K562 (cell line): Measurements from ENCODE around the gene CMTM5. TPM values are rescaled to one million over a fixed set of nuclear protein-coding genes. Genes with fewer than 3 reads are reported as not detected.

ENCODE experiments used
- ATAC-seq: fragments of 200-7000 bp; cut with Tn5 transposase; 3 replicates; pipeline ENCODE4 v1.9.1; 2020; ENCODE audit warnings: moderate library complexity
- BruUV-seq: library from RNA; stranded (reverse); fragments of 400-500 nt; replicated peaks from 2 replicates; lab custom pipeline; 2021; lab: Mats Ljungman, UMichigan
- CTCF ChIA-PET: fragments of 300-600 bp; formaldehyde crosslinking; extraction: SDS; loops from one replicate; lab custom pipeline; 2021; ENCODE audit warnings: low intra/inter-chr PET ratio; lab: Yijun Ruan, JAX
- POLR2A ChIA-PET: fragments of 300-600, 350-650 bp; sonication (Branson Sonifier 250); formaldehyde crosslinking; extraction: SDS; loops from one replicate; lab custom pipeline; 2021; ENCODE audit warnings: antibody characterized with exemption, inconsistent platforms; lab: Yijun Ruan, JAX
- DNase-seq, 4 experiments: peaks; one replicate each; pipeline versions ENCODE4 v3.0.0 to v3.0.0-alpha.2; 2011 to 2018; ENCODE audit warnings: low spot score in 3 of 4, mixed read lengths in 3 of 4; ENCODE audit errors: extremely low read depth in 1 of 4
- FAIRE-seq: peaks from 2 replicates; lab custom pipeline; 2011; peaks lifted over from hg19 to GRCh38; lab: Jason Lieb, UNC
- H2AFZ ChIP-seq: 2 replicates; pipeline ENCODE4 v1.6.0; 2011; ENCODE audit warnings: low read depth, low read length, control low read depth, inconsistent platforms
- H3K27ac ChIP-seq: fragments of 200-600 bp; 3 replicates; pipeline ENCODE4 v1.8.0; 2011; ENCODE audit warnings: low read depth, mild to moderate bottlenecking, control low read depth, inconsistent platforms, low read length, moderate library complexity, mixed read lengths; ENCODE audit errors: extremely low read depth
- H3K27me3 ChIP-seq, 2 experiments: fragments of 300-600 bp in 1 of 2; 2 replicates in 1 of 2; 3 replicates in 1 of 2; pipeline versions ENCODE4 v1.6.0 to v1.8.0; 2011; ENCODE audit warnings: inconsistent platforms in 2 of 2, low read length in 2 of 2, mild to moderate bottlenecking in 1 of 2, mixed read lengths in 1 of 2, moderate library complexity in 1 of 2; ENCODE audit not compliant: control insufficient read depth in 2 of 2, insufficient read depth in 2 of 2
- H3K36me3 ChIP-seq: fragments of 300-600 bp; 3 replicates; pipeline ENCODE4 v1.8.0; 2011; ENCODE audit warnings: mild to moderate bottlenecking, low read length, inconsistent platforms; ENCODE audit not compliant: control insufficient read depth, insufficient read depth
- H3K4me1 ChIP-seq, 2 experiments: fragments of 200-600 bp in 1 of 2; replicated peaks in 1 of 2; 2 replicates in 1 of 2; 3 replicates in 1 of 2; pipeline versions ENCODE4 v1.5.1 to v1.8.0; 2011; ENCODE audit warnings: inconsistent platforms in 2 of 2, low read length in 2 of 2, mild to moderate bottlenecking in 1 of 2, mixed read lengths in 1 of 2, moderate library complexity in 1 of 2; ENCODE audit not compliant: control insufficient read depth in 2 of 2, insufficient read depth in 2 of 2
- H3K4me2 ChIP-seq: 2 replicates; pipeline ENCODE4 v1.6.1; 2011; ENCODE audit warnings: low read length, control low read depth, inconsistent platforms, mixed read lengths; ENCODE audit not compliant: insufficient read depth
- H3K4me3 ChIP-seq: fragments of 200-600 bp; sonication (generic), shearing (Covaris generic); 2 replicates; pipeline ENCODE4 v1.5.1; 2016; ENCODE audit warnings: control low read depth, inconsistent platforms
- H3K79me2 ChIP-seq: fragments of 200-600 bp; 3 replicates; pipeline ENCODE4 v1.8.0; 2011; ENCODE audit warnings: low read length, inconsistent platforms; ENCODE audit not compliant: control insufficient read depth, insufficient read depth
- H3K9ac ChIP-seq, 2 experiments: 2 replicates each; pipeline versions ENCODE4 v1.6.0 to v1.6.1; 2011; ENCODE audit warnings: low read depth in 2 of 2, low read length in 2 of 2, control low read depth in 1 of 2, inconsistent platforms in 1 of 2, mild to moderate bottlenecking in 1 of 2, mixed read lengths in 1 of 2; ENCODE audit not compliant: insufficient read depth in 1 of 2
- H3K9me1 ChIP-seq: one replicate; pipeline ENCODE4 v1.6.0; 2011; ENCODE audit warnings: inconsistent platforms, mild to moderate bottlenecking, low read length, moderate library complexity; ENCODE audit not compliant: control insufficient read depth, insufficient read depth
- H3K9me3 ChIP-seq: replicated peaks from 2 replicates; pipeline ENCODE4 v1.5.1; 2011; ENCODE audit warnings: low read depth, low read length, inconsistent platforms; ENCODE audit not compliant: control insufficient read depth, insufficient read depth
- H4K20me1 ChIP-seq: replicated peaks from 2 replicates; pipeline ENCODE4 v1.6.1; 2011; ENCODE audit warnings: low read length, inconsistent platforms, mixed read lengths; ENCODE audit not compliant: control insufficient read depth, insufficient read depth
- ATF6 ChIP-seq: sonication (generic); formaldehyde crosslinking; IDR thresholded peaks from 2 replicates; pipeline ENCODE4 v1.4.0; 2020; ENCODE audit warnings: mild to moderate bottlenecking, missing genetic modification reagents
- CGGBP1 ChIP-seq: fragments of 250-450 bp; sonication (Bioruptor Pico); IDR thresholded peaks from 2 replicates; pipeline ENCODE4 v1.9.0; 2021; ENCODE audit warnings: mild to moderate bottlenecking
- GABPB1 ChIP-seq: sonication (generic); formaldehyde crosslinking; IDR thresholded peaks from 2 replicates; pipeline ENCODE4 v1.8.0; 2022; ENCODE audit warnings: mild to moderate bottlenecking, missing genetic modification reagents
- HMG20A ChIP-seq: fragments of 450-650 bp; formaldehyde crosslinking; conservative IDR thresholded peaks from 2 replicates; pipeline ENCODE4 v1.4.0; 2020; ENCODE audit warnings: mild to moderate bottlenecking, mixed read lengths
- HMGXB4 ChIP-seq: sonication (generic); formaldehyde crosslinking; IDR thresholded peaks from 2 replicates; pipeline ENCODE4 v1.8.1; 2023; ENCODE audit warnings: mild to moderate bottlenecking, missing genetic modification reagents
- HNRNPH1 ChIP-seq: fragments of 200-400 bp; formaldehyde crosslinking; optimal IDR thresholded peaks from 2 replicates; pipeline ENCODE3; 2017; ENCODE audit warnings: low read depth, mild to moderate bottlenecking, low read length, moderate library complexity
- MIER1 ChIP-seq: fragments of 450-650 bp; IDR thresholded peaks from 2 replicates; pipeline ENCODE4 v1.6.1; 2016; ENCODE audit warnings: antibody characterized with exemption, mild to moderate bottlenecking, low read depth
- NR2C1 ChIP-seq, 2 experiments: fragments of 450-650 bp; IDR thresholded peaks; 2 replicates each; pipeline ENCODE4 v1.6.1; 2017; ENCODE audit warnings: mild to moderate bottlenecking in 2 of 2, antibody characterized with exemption in 1 of 2, inconsistent platforms in 1 of 2, missing compliant biosample characterization in 1 of 2, missing genetic modification characterization in 1 of 2
- PPARD ChIP-seq: fragments of 250-450 bp; sonication (Bioruptor Pico); IDR thresholded peaks from 2 replicates; pipeline ENCODE4 v1.8.0; 2022; ENCODE audit warnings: inconsistent platforms, mild to moderate bottlenecking, moderate library complexity
- PYGO2 ChIP-seq: fragments of 450-650 bp; IDR thresholded peaks from 2 replicates; pipeline ENCODE4 v1.6.1; 2016; ENCODE audit warnings: mild to moderate bottlenecking, missing genetic modification characterization, moderate library complexity, missing compliant biosample characterization
- RBM39 ChIP-seq: fragments of 200-400 bp; formaldehyde crosslinking; optimal IDR thresholded peaks from 2 replicates; pipeline ENCODE3; 2018; ENCODE audit warnings: low read depth, low read length
- RFX5 ChIP-seq: IDR thresholded peaks from 2 replicates; pipeline ENCODE4 v1.6.1; 2011; ENCODE audit warnings: low read depth, mild to moderate bottlenecking, improper control_type of control experiment, low read length
- ZFP1 ChIP-seq: fragments of 450-650 bp; formaldehyde crosslinking; IDR thresholded peaks from 2 replicates; pipeline ENCODE4 v1.4.0; 2020; ENCODE audit warnings: mild to moderate bottlenecking, mixed read lengths
- ZFP36 ChIP-seq: fragments of 150-350 bp; IDR thresholded peaks from 2 replicates; pipeline ENCODE4 v1.6.1; 2018; ENCODE audit warnings: low read length, low read depth; ENCODE audit not compliant: partially characterized antibody
- ZNF217 ChIP-seq: sonication (generic); formaldehyde crosslinking; IDR thresholded peaks from 2 replicates; pipeline ENCODE4 v1.8.0; 2022; ENCODE audit warnings: mild to moderate bottlenecking, missing genetic modification reagents
- ZNF24 ChIP-seq: fragments of 450-650 bp; IDR thresholded peaks from 2 replicates; pipeline ENCODE4 v1.6.1; 2016
- ZZZ3 ChIP-seq: fragments of 450-650 bp; IDR thresholded peaks from 2 replicates; pipeline ENCODE4 v1.6.1; 2016; ENCODE audit warnings: antibody characterized with exemption, mild to moderate bottlenecking, moderate library complexity
- WGBS: fragments of 100-300 bp; shearing (Covaris generic); methylation state at CpG from one replicate; pipeline ENCODE4 v1.1.6; 2016; ENCODE audit warnings: low coverage, mixed read lengths; ENCODE audit not compliant: insufficient coverage; ENCODE audit errors: missing lambda C conversion rate; 5-methylcytosine and 5-hydroxymethylcytosine counted together
- in situ Hi-C: fragments of 300-500 bp; cut with MboI; formaldehyde crosslinking; loops from 4 replicates; pipeline ENCODE4 v1.15.0; 2018; ENCODE audit warnings: inconsistent platforms, mixed read lengths
- intact Hi-C: fragments of 100-400 bp; cut with micrococcal nuclease; formaldehyde crosslinking; loops from 2 replicates; pipeline ENCODE4 v1.14.2; 2022
- polyA plus RNA-seq, 8 experiments: library from polyadenylated mRNA; depleted of rRNA in 4 of 8; stranded (reverse) in 5 of 8; unstranded in 3 of 8; fragments of >200 nt; fragmentation: Nextera tagmentation in 2 of 8; fragmentation: Illumina TruSeq in 1 of 8; extraction: Ambion mirVana in 2 of 8; extraction: Trizol in 1 of 8; gene quantifications; 2 replicates each; pipeline versions ENCODE4 v1.2.1 to v1.2.3, GENCODE V29; 2011 to 2014; ENCODE audit warnings: inconsistent platforms in 1 of 8, missing spikeins in 1 of 8
- total RNA-seq, 7 experiments: library from RNA; depleted of rRNA in 6 of 7; stranded (reverse); fragments of >200 nt in 6 of 7; fragmentation: Illumina TruSeq in 2 of 7; extraction: Trizol in 2 of 7; gene quantifications; 2 replicates each; pipeline versions ENCODE4 v1.2.1 to v1.2.3, GENCODE V29; 2011 to 2021; ENCODE audit warnings: low replicate concordance in 1 of 7

The CMTM5 gene
- total and polyA plus RNA-seq, 9 of the 15 experiments (the other 6 are each of a cell fraction or from before 2014, with no cell fraction given), result 0.21 TPM; not detected in 8

- Histone ChIP-seq H3K4me2 (no peak overlapping the region), H3K9me1 (no peaks in the 10 kb centered on the region), H3K4me3 (no peak overlapping the region), H3K36me3 (no peaks in the 10 kb centered on the region), H2AFZ (no peak overlapping the region), H3K79me2 (no peaks in the 10 kb centered on the region), H3K27me3 (peaks cover 16 to 76% of the 10 kb centered on the region in 2 experiments; a peak in 4 of 5 replicates), H3K9me3 (no peaks in the 10 kb centered on the region), H3K4me1 (peaks cover 0 to 6% of the 10 kb centered on the region in 2 experiments; a peak in 2 of 5 replicates), H3K27ac (no peak overlapping the region), H4K20me1 (no peaks in the 10 kb centered on the region), H3K9ac (no peak overlapping the region)
- FAIRE-seq (no peak), ATAC-seq (no peak), DNase-seq (no peak)
- TF ChIP-seq CGGBP1, result no peak
- no peak for TF ChIP-seq ZZZ3
- no peak for TF ChIP-seq HNRNPH1
- no peak for TF ChIP-seq ZFP36
- no peak for TF ChIP-seq NR2C1 (IDR thresholded peaks at IDR 0.05)
- TF ChIP-seq NR2C1 (tag; IDR thresholded peaks at IDR 0.05), result no peak
- TF ChIP-seq HMG20A (CRISPR knock-in tag), result no peak
- TF ChIP-seq RFX5, result no peak
- no peak for TF ChIP-seq ZFP1 (CRISPR knock-in tag)
- TF ChIP-seq ZNF217 (CRISPR knock-in tag), result no peak
- TF ChIP-seq PYGO2 (tag), result no peak
- no peak for TF ChIP-seq RBM39
- TF ChIP-seq ATF6, result no peak
- no peak for TF ChIP-seq MIER1
- no peak for TF ChIP-seq GABPB1
- TF ChIP-seq ZNF24, result no peak
- TF ChIP-seq PPARD (CRISPR knock-in tag), result no peak
- no peak for TF ChIP-seq HMGXB4 (CRISPR knock-in tag)
- ChIA-PET POLR2A (no interaction called here), CTCF (no interaction called here)
- in situ Hi-C loops, result no loop called here
- BruUV-seq, result no TSS peak
- 3% methylated on average over 10 of the region's 13 CpGs for WGBS
- intact Hi-C loops, result no loop called here
Observed at GRCh38 chr14:23405516-23406025, 28.7 kb downstream of the CMTM5 start.
